UCSD-AML1 (cell line): ENCODE data around the gene TBKBP1.

Source experiments
- DNase-seq: peaks from one replicate; lab custom pipeline; 2025; ENCODE audit not compliant: unreplicated experiment; lab: John Stamatoyannopoulos, UW

TBKBP1 gene

GRCh38 chr17:47760409-47761140 is 66.6 kb downstream of the TBKBP1 start:
- DNase-seq, result no peak
